ENCODE results near the gene LIN7A. TPM values are rescaled to one million over a fixed set of nuclear protein-coding genes. Genes with fewer than 3 reads are reported as not detected.

Gene LIN7A, protein sequence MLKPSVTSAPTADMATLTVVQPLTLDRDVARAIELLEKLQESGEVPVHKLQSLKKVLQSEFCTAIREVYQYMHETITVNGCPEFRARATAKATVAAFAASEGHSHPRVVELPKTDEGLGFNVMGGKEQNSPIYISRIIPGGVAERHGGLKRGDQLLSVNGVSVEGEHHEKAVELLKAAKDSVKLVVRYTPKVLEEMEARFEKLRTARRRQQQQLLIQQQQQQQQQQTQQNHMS
- 10 to 100 TPM; 13.4 to 23.0 (median 20.2) TPM for total RNA-seq
- long read RNA-seq, full-length matches to known transcripts = 3 of 6 reads
- long read RNA-seq, partial matches to known transcripts = 1 of 6 reads
- long read RNA-seq, other reads (novel, unspliced or antisense) = 2 of 6 reads

DNA sequence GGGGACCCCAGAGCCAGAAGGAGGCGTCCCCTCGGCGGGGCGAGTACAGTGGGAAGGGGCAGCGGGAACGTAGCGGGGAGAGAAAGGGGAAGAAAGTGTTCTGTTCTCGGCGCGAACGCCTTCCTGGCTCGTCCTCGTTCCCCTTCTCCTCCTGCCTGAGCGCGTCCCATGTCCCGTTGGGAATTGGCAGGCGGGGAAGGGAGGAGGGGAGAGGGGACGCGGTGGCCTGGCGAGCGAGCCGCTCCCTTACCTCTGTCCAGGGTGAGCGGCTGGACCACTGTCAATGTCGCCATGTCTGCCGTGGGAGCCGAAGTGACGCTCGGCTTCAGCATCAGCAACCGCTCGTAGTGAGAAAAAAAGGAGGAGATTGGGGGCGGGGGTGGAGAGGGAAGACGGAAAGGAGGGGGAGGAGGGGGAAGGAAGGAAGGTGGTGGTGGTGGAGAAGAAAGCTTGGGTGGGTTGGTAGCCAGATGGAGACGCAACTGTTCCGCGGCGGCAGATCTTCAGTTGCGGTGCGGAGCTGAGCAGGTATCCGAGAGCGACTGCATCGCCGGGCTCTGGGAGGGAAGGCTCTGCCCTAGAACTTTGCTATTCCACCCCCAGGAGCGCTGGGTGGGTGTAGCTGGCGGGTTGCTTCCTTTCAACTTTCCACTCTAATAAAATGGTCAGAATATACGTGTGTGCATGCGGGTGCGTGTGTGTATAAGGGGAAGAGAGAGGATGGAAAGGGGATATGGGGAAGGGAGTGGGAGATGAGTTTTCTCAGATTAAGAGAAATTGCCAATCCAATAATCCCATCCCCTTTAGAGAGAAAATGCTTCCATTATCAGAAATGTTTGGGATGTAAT, at the start of gene LIN7A:
Gene LIN7A, minus strand, starts transcription at position 544 of the 848 bp plus-strand sequence. Its CDS starts 212 bp downstream, at position 332.
- Histone ChIP-seq H3K36me3 (no peaks in the 10 kb centered on the region), H3K27me3 (no peaks in the 10 kb centered on the region), H3K9me3 (no peaks in the 10 kb centered on the region), H3K27ac (peak within 1 kb of the TSS; percentile 97 to 99 (median 97)), H3K4me3 (peak within 1 kb of the TSS; percentile 64 to 78 (median 78)), H3K4me1 (peaks cover 0 to 32% (median 0%) of the 10 kb centered on the region in 4 donors)
- ATAC-seq (peak; percentile 58 to 72 (median 69)), DNase-seq (peak; percentile 67 to 84 (median 80))
- intact Hi-C loops (cut with DNase I) = no loop called here
- peak; percentile 16 for TF ChIP-seq POLR2A (IDR thresholded peaks at IDR 0.05)
- TF ChIP-seq, protein P1, sequence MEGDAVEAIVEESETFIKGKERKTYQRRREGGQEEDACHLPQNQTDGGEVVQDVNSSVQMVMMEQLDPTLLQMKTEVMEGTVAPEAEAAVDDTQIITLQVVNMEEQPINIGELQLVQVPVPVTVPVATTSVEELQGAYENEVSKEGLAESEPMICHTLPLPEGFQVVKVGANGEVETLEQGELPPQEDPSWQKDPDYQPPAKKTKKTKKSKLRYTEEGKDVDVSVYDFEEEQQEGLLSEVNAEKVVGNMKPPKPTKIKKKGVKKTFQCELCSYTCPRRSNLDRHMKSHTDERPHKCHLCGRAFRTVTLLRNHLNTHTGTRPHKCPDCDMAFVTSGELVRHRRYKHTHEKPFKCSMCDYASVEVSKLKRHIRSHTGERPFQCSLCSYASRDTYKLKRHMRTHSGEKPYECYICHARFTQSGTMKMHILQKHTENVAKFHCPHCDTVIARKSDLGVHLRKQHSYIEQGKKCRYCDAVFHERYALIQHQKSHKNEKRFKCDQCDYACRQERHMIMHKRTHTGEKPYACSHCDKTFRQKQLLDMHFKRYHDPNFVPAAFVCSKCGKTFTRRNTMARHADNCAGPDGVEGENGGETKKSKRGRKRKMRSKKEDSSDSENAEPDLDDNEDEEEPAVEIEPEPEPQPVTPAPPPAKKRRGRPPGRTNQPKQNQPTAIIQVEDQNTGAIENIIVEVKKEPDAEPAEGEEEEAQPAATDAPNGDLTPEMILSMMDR (IDR thresholded peaks at IDR 0.05) = no peak
- 0% methylated on average over 29 of the region's 47 CpGs for WGBS (ENCODE audit: insufficient coverage, low coverage, low lambda C conversion rate, missing lambda C conversion rate)

DNA sequence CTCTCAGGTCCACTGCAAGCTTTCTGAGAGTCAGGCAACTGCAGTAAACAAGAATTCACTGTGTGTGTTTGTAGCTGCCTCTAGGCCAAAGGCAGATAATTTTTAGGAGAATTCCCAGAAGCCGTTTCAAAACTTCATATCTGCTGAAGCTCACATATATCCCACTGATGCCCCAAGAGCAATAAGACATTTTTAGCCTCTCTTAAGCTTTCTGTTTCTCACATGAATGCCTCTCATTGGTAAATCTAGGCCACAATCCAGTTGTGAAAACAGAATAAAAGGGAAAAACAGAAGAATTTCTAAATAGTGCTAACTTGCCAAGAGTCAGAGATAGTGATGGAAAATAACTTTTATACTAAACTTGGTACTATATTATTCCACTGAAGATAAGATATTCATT, 48.5 kb upstream of the LIN7A start:
- DNase-seq = no peak
- H3K4me1 ChIP-seq = no peaks in the 10 kb centered on the region
- WGBS (ENCODE audit: insufficient coverage, low coverage, low lambda C conversion rate, missing lambda C conversion rate) = 63% methylated on average over 1 of the region's 1 CpG
- no peaks in the 10 kb centered on the region for H3K27me3 ChIP-seq
- no peak for ATAC-seq
- intact Hi-C loops (cut with DNase I) = no loop called here
- H3K9me3 ChIP-seq = no peaks in the 10 kb centered on the region
- no peak overlapping the region for H3K27ac ChIP-seq
- no peak for TF ChIP-seq POLR2A (IDR thresholded peaks at IDR 0.05)
- TF ChIP-seq, protein P1 (IDR thresholded peaks at IDR 0.05) = no peak
- no peak overlapping the region for H3K4me3 ChIP-seq
- no peaks in the 10 kb centered on the region for H3K36me3 ChIP-seq

- intact Hi-C loops (cut with DNase I) = no loop called here
- DNase-seq (no peak), ATAC-seq (peak in 1 of 4 donors; percentile 24)
- Histone ChIP-seq H3K27ac (no peak overlapping the region), H3K9me3 (no peaks in the 10 kb centered on the region), H3K4me3 (no peak overlapping the region), H3K27me3 (no peaks in the 10 kb centered on the region), H3K36me3 (no peaks in the 10 kb centered on the region), H3K4me1 (no peaks in the 10 kb centered on the region)
- TF ChIP-seq, protein P1 (IDR thresholded peaks at IDR 0.05) = no peak
- no peak for TF ChIP-seq POLR2A (IDR thresholded peaks at IDR 0.05)
- WGBS (ENCODE audit: insufficient coverage, low coverage, low lambda C conversion rate, missing lambda C conversion rate) = 57% methylated on average over 6 of the region's 6 CpGs
These were observed 42.1 kb upstream of the LIN7A start for GRCh38 chr12:80979816-80980215.

DNA sequence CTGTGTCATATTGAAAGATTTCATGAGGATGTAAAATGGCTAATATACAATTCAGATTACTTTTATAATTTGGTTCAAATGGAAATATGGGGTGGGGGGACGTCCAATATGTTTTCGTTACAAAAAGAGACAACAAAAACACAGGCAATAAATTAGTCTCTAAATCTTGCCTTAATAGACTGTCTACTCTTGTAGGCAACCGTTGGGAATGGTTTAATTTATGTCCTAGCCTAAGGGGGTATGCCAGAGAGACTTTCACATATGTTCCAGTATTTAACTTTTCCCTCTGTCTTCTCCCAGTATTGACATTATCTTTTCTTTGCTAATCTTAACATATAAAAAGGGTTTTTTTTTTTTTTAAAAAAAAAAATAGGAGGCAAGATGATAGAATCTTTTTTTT, 41.5 kb upstream of the LIN7A start:
- Histone ChIP-seq H3K27me3 (no peaks in the 10 kb centered on the region), H3K4me3 (no peak overlapping the region), H3K4me1 (no peaks in the 10 kb centered on the region), H3K27ac (no peak overlapping the region), H3K9me3 (no peaks in the 10 kb centered on the region), H3K36me3 (no peaks in the 10 kb centered on the region)
- ATAC-seq (no peak), DNase-seq (no peak)
- whole genome bisulfite sequencing (ENCODE audit: insufficient coverage, low coverage, low lambda C conversion rate, missing lambda C conversion rate) = 67% methylated on average over 3 of the region's 3 CpGs
- TF ChIP-seq POLR2A (IDR thresholded peaks at IDR 0.05) = no peak
- TF ChIP-seq, protein P1 (IDR thresholded peaks at IDR 0.05) = no peak
- intact Hi-C loops (cut with DNase I) = no loop called here
